AG04450 (cell line): ENCODE results near the gene MED13. TPM values are rescaled to one million over a fixed set of nuclear protein-coding genes. Genes with fewer than 3 reads are reported as not detected.

Experiments
- CTCF ChIA-PET: fragments of 300-600, 350-600 bp; formaldehyde crosslinking; extraction: SDS; loops from one replicate; lab custom pipeline; 2022; ENCODE audit warnings: antibody characterized with exemption, inconsistent platforms; lab: Charles Lee
- POLR2A ChIA-PET: fragments of 350-600 bp; formaldehyde crosslinking; extraction: SDS; loops from one replicate; lab custom pipeline; 2021; ENCODE audit warnings: antibody characterized with exemption, inconsistent platforms; lab: Yijun Ruan, JAX
- DNase-seq: peaks from one replicate; pipeline ENCODE4 v3.0.0-alpha.2; 2011; ENCODE audit warnings: low read depth, low spot score
- H3K27ac ChIP-seq: one replicate; pipeline ENCODE4 v1.5.1; 2012; ENCODE audit warnings: low read depth, low read length, control low read depth
- H3K27me3 ChIP-seq: one replicate; pipeline ENCODE4 v1.6.0; 2012; ENCODE audit warnings: low read length; ENCODE audit not compliant: control insufficient read depth, insufficient read depth
- H3K4me3 ChIP-seq: 2 replicates; pipeline ENCODE4 v1.5.1; 2011; ENCODE audit warnings: mild to moderate bottlenecking, low read depth, low read length, control low read depth
- H3K9me3 ChIP-seq: 2 replicates; pipeline ENCODE4 v1.5.1; 2012; ENCODE audit warnings: low read length; ENCODE audit not compliant: control insufficient read depth, insufficient read depth
- CTCF ChIP-seq: IDR thresholded peaks from 2 replicates; pipeline ENCODE4 v1.5.1; 2011; ENCODE audit warnings: low read depth, low read length, control low read depth, inconsistent platforms
- polyA plus RNA-seq: library from polyadenylated mRNA; depleted of rRNA; stranded (reverse); fragments of >200 nt; gene quantifications from 2 replicates; pipeline ENCODE4 v1.2.3, GENCODE V29; 2011

MED13 gene
- polyA plus RNA-seq, 1 experiment: 35.2 TPM

GRCh38 chr17:61981323-61981722 is 83.8 kb downstream of the MED13 start:
- no peak overlapping the region for H3K27ac ChIP-seq
- ChIA-PET CTCF (no interaction called here), POLR2A (no interaction called here)
- H3K9me3 ChIP-seq: no peaks in the 10 kb centered on the region
- no peak overlapping the region for H3K4me3 ChIP-seq
- H3K27me3 ChIP-seq: no peaks in the 10 kb centered on the region
- no peak for TF ChIP-seq CTCF
- DNase-seq: no peak

GRCh38 chr17:61980535-61980934 is 84.5 kb downstream of the MED13 start:
- no peak for TF ChIP-seq CTCF
- no peak for DNase-seq
- ChIA-PET CTCF (interaction anchor here (0.8 kb wide), 1 partner anchor 15 kb away, joined by 3 read pairs; no protein-coding TSS in a partner anchor), POLR2A (no interaction called here)
- Histone ChIP-seq H3K4me3 (no peak overlapping the region), H3K27me3 (no peaks in the 10 kb centered on the region), H3K27ac (no peak overlapping the region), H3K9me3 (no peaks in the 10 kb centered on the region)

GRCh38 chr17:61974115-61974514 is 91.0 kb downstream of the MED13 start:
- Histone ChIP-seq H3K4me3 (no peak overlapping the region), H3K27me3 (no peaks in the 10 kb centered on the region), H3K9me3 (no peaks in the 10 kb centered on the region), H3K27ac (no peak overlapping the region)
- TF ChIP-seq CTCF: no peak
- no peak for DNase-seq
- CTCF ChIA-PET: no interaction called here
- POLR2A ChIA-PET: no interaction called here

GRCh38 chr17:61972311-61972710 is 92.8 kb downstream of the MED13 start:
- no peaks in the 10 kb centered on the region for H3K27me3 ChIP-seq
- H3K27ac ChIP-seq: no peak overlapping the region
- no peak overlapping the region for H3K4me3 ChIP-seq
- TF ChIP-seq CTCF: no peak
- H3K9me3 ChIP-seq: no peaks in the 10 kb centered on the region
- ChIA-PET CTCF (no interaction called here), POLR2A (no interaction called here)
- no peak for DNase-seq

GRCh38 chr17:61970030-61970429 is 95.0 kb downstream of the MED13 start:
- Histone ChIP-seq H3K4me3 (no peak overlapping the region), H3K9me3 (no peaks in the 10 kb centered on the region), H3K27me3 (no peaks in the 10 kb centered on the region), H3K27ac (no peak overlapping the region)
- POLR2A ChIA-PET: no interaction called here
- CTCF ChIA-PET: interaction anchor here (0.6 kb wide), 1 partner anchor 255 kb away, joined by 6 read pairs; no protein-coding TSS in a partner anchor
- DNase-seq: no peak
- no peak for TF ChIP-seq CTCF
